Measurements from ENCODE around the gene SUSD2.

SUSD2 gene

DNA sequence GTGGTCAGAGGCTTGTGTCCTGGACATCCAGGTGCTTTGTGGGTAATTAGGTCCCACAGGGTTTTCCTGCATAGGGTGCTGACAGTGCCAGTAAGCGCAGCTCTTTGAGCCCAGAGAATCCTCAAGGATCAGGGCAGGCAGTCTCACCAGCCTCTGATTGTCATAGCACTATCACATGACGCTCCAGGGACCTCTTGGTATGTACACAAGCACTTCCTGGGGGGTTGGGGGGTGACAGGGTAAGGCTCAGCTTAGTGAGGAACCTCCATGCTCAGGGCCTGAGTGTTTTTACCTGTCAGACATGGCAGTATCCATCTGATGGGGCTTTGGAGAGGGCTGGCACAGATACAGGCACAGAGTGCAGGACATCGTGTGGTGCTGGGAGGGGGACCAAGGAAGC lies 27.9 kb upstream of the SUSD2 start:
- DNase-seq: peak; percentile 33

DNA sequence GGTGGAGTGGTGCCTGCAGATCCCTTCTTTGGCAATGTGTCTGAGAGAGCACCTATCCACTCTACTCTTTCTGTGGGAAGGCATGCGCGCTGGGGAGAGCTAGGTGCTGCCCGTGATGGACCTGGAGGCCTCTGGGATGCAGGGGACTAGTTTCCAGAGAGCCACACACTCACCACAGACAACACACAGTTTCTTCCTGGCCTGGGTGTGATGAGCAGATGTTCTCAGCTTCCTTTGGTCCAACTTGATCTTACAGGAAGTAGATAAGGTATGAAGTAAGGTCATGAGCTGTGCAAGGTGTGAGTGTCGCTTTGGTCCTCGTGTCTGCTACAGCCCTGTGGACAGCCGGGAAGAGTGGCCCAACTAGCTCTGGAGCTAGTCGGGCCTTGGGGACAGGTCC lies 27.3 kb upstream of the SUSD2 start:
- DNase-seq: no peak

DNA sequence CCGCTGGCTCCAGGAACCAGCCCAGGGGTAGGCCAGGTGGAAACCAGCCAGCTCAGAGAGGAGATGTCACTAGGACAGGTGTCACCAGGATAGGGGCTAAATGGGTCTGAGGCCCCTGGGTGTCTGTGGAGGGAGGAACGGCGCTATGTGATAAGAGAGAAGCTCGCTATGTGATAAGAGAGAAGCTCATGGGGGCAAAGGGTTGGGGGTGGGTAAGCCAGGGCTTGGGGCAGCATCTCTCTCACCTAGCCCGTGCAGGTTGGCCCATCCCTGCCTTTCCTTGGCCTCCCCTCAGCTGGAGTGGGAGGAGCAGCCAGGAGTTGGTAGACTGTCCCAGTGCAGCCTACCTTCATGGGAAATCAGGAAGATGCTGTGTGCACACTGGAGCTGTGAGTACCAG lies 26.5 kb upstream of the SUSD2 start:
- DNase-seq: no peak

DNA sequence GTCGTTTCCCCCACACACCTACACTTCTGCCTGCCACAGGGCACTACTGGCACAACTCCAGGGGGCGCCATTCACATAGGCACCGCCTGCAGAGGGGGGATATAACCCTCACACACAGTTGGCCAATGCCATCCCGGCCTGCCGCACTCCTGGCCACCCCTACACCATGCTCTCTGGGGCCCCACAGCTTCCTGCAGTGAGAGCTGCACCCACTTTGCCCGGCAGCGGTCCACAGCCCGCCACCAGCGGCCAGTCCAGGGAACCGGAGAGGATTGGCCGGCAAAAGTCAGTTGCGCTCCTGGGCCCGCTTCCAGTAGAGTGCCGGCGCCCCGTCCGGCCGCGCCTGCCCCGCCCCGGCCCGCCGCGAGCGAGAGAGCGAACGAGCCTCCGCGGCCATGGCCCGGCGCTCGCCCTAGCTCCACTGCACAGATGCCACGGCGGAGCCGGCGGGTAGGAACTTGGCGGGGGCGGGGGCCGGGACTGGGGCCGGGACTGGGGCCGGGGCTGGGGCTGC lies 25.6 kb upstream of the SUSD2 start:
- peak; percentile 44 for DNase-seq

DNA sequence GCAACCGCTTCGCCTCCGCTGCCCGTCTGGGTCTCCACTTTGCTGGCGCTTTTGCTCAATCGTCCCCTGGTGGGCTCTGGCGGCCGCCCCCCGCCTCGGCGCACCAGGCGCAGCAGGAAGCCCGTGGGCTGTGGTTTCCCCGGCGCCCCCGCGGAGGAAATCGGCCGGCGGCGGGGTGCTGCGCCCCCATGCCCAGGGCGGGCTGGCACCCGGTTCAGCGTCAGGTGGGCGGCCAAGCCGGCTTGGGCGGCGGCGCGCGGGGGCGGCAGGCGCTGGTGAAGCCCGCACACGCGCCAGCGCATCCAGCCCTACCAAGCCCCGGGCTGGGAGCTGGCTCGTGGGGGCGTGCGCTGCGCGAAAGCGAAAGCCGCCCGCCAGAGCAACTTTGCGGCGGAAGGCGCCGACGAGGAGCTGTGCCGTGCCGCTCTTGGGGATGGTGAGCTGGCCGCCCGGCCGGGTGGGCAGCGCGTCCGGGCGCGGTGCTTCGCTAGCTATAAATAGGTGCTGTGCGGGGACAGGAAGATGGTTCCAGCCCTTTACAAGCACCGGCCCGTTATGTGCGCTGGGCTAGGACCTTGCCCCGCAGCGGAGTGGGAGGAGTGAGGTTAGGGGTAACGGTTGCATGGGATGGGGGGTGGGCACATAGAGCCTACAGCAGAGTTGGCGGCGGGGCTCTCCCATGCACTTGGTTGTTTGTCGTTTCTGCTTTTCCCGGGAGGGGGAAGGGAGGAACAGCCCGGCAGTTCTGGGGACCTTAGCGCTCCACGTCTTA lies 25.0 kb upstream of the SUSD2 start:
- DNase-seq: peak; percentile 62

DNA sequence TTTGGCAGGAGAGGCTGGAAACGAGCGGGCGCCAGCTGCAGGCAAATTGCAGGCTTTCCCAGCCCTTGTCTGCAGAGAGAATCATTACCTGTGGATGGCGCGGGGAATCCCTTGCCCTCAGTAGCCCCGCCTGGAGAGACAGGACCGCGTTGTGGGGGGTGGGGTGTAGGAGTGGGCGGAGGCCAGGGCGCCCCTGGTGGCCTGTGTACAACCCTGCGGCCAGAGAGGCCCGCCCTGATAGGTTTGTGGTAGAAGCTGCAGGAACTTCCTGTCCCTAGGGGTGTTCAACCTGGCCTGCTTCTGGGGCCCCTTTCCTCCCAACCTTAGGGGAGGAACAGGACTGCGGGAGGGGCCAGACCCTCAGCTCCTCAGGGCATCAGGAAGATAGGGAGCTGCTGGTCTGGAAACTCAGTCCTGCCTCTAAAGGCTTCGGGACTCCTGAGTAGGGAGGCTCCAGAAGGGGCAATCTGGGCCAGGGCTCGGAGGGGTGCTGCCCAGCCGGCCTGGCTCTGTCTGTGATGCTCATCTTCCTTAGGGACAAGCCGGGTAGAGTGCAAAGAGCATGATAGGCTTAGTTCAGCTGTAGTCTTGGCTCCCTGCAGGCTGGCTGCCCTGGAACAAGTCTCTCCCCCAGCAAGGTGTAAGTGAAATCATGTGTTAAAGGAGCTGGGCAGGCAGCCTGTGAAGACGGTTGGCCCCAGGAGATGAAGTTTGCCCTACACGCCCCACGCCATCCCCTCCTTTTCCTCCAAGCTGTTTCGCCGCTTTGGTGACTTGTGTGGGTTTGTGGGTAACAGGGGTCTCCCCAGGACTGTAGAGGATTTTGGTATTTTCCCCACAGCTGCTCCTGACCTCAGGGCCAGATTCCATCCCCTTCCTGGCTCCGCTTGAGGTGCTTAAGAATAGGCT lies 24.1 kb upstream of the SUSD2 start:
- DNase-seq: peak; percentile 80

DNA sequence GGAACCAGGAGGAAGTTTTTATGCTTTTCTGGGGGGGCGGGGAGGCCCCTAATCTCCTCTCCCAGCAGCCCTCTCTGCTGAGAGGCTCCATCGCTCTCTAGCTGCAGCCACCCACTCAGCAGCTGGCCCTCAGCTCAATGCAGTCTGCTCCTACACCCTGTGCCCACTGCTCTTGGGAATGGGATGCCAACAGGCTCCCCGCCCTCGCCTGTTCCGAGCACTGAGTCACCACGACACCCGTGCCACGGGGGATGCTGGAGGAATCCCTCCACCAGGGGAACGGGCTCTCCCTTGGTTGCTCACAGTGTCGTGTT lies 23.5 kb upstream of the SUSD2 start:
- no peak for DNase-seq

DNA sequence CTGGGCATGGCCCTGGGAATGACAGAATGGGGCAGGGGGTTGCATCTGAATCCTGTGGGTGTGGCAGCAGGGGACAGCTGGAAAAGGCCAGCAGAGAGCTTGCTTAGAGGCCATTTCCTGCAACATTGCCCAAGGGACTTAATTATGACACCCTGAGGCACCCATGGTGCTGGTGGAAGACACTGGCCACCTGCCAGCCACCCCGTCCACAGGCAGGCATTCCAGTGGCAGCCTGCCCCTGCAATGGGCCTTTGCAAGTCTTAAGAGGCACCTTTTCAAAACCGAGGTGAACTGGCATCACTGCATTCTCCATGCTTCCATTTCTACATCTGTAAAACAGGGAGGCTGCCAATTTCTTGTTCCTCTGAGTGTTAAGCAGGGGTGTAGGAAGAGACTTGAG lies 21.6 kb upstream of the SUSD2 start:
- DNase-seq: no peak

DNA sequence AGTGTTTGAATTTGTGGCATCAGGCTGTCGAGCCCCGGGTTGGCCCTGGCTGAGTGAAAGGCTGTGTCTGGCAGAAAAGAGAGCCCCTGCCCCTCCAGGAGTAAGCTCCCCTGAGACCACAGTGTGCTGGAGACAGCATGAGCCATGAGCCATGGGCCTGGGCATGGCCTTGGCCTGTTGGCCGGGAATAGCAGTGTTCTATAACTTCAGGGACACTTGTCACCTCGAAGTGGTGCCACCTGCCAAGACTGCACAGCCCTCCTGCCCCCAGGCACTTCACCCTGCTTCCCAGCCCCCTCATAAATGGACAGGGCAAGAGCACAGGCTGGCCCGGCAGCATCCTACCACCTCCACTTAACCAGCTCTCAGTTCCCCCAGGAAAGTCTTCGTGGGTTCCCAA lies 20.7 kb upstream of the SUSD2 start:
- no peak for DNase-seq

DNA sequence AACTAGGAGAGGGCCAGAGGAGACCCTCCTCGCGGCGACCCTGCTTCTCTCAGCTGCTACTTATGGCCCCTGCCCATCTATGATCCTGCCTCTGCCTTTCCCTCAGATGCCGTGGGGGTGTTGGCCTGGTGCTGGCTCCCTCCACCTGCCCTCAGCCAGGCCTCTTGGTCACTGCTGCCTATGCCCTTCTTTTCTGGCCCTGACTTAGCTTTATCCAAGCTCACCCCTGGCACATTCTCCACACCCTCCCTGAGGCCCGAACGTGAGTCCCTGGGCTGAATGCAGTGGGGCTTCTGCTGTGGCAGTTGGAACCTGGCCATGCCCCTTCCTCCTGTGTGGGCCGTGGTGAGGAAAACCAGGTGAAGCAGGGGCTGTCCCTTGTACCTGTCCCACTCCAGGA lies 19.8 kb upstream of the SUSD2 start:
- no peak for DNase-seq

DNA sequence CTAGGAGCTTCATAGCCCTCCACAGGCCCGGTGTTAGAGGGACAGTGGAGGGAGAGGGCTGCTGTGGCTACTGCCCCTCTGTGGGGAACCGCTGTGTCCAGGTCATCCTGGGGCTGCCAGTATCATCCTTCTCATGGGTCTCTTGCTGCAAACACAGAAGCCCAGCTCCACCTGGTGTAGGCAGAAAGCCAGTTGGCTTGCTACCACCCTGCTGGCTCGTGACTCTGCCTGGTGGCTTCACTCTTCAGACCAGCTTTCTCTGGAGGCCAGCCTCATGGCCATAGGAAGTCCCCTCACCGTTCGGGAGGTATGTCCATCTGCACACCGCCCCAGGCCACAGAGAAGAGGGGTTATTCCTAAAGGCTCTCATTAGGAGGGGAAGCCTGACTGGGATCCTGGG lies 19.4 kb upstream of the SUSD2 start:
- DNase-seq: no peak

DNA sequence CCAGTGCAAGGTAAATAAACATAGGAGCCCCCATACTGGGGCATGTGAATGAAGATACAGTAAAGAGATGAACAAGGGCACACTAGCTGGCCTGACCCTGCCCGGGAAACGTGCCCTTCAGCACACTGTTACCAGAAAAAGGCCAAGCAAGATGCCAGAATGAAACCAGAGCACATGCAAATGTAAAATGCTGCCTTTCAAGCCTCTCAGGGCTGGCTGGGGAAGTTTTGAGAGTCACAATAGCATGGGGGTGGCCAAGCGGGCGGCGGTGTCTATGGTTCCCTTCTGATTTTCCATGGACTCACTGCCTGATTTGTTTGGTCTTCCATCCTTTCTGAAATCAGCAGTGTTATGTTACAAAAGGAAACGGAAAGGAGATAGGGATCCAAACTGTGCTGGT lies 18.9 kb upstream of the SUSD2 start:
- no peak for DNase-seq

DNA sequence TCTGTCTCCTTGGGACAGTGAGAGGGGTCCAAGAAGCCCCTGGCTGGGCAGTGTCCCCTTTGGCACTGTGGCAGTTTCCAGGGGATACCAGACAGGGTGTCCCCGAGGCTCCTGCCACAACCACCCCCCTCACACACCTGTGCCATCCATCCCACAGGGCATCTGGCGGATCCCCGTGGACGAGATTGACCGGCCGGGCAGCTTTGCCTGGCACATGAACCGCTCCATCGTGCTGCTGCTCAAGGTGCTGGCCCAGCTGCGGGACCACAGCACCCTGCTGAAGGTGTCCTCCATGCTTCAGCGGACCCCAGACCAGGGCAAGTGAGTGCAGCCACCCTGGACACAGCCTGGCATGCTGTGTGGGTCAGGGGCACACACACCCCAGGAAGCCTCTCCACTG lies 17.0 kb upstream of the SUSD2 start:
- no peak for DNase-seq

DNA sequence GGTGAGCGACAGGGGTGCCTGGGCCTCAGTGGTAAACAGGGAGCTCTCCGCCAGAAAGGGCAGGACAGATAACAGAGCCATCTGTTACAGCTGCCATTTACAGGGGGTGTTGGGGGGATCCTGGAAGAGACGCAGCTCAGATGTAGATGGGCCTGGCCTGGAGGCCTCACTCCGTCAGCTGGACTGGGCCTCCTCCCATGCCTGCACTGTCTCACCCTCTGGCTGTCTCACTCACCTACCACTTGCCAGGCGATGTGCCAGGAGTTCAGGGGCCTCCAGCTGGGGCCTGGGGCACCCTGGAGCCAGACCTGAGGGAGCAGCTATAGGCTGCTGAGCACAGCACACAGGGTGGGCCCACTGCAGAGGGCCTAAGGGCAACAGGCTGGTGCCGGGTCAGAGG lies 16.3 kb upstream of the SUSD2 start:
- DNase-seq: no peak

DNA sequence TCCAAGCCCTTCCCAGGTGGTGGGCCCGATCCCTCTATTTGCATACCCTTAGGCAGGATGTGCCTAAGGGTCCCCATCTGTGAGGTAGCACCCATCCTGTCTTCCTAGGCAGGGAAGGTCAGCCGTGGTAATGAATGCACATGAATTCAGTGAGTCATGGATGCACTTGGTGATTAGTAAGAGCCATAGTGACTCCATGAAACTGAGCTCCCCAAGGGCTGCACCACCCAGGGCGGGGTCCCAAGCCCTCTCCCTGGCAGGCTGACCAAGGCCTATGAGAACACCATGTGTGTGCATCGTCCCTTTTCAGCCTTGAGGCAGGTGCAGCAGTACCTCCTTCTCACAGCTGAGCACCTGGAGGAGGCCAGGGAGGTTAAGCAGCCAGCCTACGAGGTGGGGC lies 15.6 kb upstream of the SUSD2 start:
- no peak for DNase-seq

DNA sequence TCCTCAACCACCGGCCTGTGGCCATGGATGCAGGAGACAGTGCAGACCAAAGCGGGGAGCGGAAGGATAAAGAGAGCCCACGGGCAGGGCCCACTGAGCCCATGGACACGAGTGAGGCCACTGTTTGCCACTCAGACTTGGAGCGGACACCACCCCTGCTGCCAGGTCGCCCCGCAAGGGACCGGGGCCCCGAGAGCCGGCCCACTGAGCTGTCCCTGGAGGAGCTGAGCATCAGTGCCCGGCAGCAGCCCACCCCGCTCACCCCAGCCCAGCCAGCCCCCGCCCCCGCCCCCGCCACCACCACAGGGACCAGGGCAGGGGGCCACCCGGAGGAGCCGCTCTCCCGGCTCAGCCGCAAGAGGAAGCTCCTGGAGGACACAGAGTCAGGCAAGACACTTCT lies 14.5 kb upstream of the SUSD2 start:
- DNase-seq: no peak

DNA sequence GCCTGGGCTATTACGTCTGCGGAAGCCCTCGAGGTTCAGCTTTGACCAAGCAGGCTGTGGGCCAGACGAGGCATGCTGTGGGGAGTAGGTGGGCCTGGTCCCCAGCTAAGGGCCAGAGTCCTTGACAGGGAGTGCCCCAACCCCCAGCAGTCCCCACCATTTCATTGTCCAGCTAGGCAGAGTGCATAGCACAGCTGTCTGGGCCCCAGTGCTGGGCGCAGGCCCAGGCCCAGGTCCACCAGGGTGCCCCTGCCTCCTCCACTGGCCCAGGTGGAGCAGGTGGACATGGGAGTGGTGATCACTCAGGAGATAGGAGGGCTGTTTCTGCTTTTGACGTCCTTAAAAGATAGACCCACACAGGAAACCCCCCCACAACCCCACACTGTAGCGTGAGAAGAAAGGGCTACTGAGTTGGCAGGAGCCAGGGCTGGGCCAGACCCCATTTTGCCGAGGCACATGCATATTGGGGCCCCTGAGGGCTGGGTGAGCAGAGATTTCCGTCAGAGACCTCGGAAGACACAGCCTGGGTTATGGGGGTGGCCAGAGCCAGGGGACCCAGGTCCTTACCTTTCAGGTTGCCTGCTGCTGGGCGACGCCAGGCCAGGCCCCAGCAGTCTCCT lies 11.7 kb upstream of the SUSD2 start:
- no peak for DNase-seq

DNA sequence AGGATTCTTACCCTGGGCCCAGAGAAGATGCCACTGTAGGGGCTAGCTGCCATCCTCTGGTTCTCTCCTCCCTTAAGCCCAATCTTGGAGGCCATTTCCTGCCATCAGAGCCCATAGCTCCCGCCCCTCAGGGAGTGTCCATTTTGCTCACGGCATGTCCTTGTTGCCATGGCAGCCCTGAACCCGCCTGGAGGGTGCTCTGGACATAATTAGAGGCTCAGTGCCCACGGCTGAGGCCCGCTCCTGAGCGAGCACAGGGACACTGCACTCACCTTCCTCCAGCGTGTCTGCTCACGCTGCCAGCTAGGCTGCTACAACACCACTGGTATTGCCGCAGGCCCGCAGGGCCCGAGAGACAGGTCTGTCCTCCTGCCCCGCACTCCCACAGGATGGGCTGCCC lies 11.1 kb upstream of the SUSD2 start:
- no peak for DNase-seq

DNA sequence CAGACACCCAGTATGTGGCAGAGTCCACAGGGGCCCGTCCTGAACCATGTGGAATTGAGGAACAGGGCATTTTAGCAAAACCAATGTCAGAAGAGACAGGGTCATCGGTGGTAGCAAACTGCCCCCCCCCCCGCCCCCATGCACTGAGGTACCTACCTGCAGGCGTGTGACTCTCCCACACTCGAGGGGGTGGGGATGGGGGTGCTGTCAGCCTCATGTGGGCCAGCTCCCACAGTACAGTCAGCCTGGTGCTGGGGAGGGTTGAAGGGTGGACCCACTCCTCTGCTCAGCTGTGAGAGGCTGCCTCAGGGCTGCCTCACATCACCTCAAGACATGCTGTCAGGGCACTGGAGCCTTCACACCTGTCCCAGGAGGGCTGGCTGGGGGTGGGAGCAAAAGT lies 10.7 kb upstream of the SUSD2 start:
- DNase-seq: no peak

DNA sequence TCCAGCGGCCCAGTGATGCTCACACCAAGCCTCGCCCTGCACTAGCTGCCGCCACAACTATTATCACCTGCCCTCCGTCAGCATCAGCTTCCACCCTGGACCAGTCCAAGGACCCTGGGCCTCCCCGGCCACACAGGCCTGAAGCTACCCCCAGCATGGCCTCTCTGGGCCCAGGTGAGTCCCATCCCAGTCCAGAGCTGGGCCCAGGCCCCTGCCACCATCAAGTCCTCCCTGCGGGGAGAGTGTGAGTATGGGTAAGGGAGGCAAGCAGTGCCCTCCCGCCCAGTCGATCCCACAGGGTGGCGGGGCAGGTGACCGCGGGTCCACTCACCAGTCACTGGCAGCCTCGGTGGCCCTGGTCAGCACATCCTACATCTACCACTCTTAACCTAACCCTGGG lies 9.5 kb upstream of the SUSD2 start:
- no peak for DNase-seq

DNA sequence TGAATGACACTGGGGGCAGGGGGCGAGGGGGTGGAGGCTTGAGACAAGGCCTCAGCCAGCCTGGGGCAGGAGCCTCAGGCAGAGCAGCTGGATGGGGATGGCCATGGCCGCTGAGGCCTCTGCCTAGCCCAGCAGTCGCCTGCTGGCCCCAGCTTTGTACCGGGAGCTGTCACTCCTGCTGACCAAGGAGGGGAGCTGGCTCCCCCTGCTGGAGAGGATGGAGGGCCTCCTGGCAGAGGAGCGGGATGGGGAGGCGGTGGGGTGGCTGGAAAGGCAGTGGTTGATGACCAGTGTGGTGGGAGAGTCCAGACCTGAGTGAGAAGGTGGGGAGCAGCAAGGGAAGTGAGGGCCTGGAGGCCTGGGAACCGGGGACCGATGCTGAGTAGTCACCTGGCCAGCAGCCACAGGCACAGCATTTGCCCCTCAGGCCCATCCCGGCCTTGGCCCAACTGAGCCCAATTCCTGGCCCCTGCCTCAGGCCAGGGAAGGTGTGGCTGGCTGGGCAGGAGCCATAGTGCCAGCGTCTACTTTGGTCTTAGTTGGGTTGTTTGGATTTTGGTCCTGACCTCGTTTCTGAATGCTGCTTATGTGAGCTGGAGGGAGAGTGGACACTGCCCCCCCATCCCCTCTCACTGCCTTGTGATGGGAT lies 6.0 kb upstream of the SUSD2 start:
- peak; percentile 67 for DNase-seq

DNA sequence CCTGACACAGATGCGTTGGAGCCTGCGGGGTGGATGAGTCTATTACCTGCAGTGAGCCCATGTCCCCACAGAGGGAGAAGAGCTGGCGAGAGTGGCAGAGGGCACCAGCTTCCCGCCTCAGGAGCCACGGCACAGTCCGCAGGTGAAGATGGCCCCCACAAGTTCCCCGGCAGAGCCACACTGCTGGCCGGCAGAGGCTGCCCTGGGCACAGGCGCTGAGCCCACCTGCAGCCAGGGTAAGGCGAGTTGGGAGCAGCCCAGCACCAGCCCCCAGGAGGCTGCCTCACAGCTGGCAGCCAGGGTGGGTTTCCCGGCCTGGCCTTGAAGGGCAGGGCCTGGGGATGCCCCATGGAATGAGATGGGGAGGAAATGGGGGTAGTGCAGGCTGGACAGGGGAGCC lies 5.2 kb upstream of the SUSD2 start:
- no peak for DNase-seq

DNA sequence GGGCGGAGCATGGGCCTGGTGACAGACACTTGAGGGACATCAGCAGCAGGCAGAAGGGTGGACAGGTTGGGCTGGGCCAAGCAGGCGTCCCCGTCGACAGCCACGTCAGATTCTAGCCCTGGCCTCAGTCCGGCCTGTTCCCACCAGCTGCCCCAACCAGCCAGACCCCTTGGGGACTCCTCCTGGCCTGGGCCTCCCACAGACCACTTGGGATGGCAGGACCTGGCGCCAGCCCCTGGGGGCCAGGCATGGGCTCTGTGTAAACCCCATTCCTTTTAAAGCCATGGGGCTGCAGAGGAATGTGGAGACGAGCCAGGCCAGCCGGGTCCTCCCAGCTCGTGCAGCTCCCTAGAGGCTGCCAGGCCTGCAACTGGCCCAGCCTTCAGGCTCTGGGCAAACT lies 4.7 kb upstream of the SUSD2 start:
- DNase-seq: no peak
